GM12878 (cell line): ENCODE measurements around the gene LHFPL4. TPM values are rescaled to one million over a fixed set of nuclear protein-coding genes. Genes with fewer than 3 reads are reported as not detected.

Experiments used
- ATAC-seq: fragments of 200-7000 bp; cut with Tn5 transposase; 3 replicates; pipeline ENCODE4 v1.9.1; 2020; ENCODE audit warnings: mild to moderate bottlenecking, moderate library complexity
- BruUV-seq: library from RNA; stranded (reverse); fragments of 400-500 nt; replicated peaks from 2 replicates; lab custom pipeline; 2021; lab: Mats Ljungman, UMichigan
- CTCF ChIA-PET: fragments of 300-600 bp; sonication (Branson Sonifier 250); formaldehyde crosslinking; extraction: SDS; loops from one replicate; lab custom pipeline; 2021; ENCODE audit warnings: inconsistent platforms; lab: Yijun Ruan, JAX
- POLR2A ChIA-PET: fragments of 350-600 bp; formaldehyde crosslinking; extraction: SDS; loops from one replicate; lab custom pipeline; 2021; ENCODE audit warnings: inconsistent platforms; lab: Charles Lee
- RAD21 ChIA-PET: fragments of 300-600 bp; sonication (Branson Sonifier 250); formaldehyde crosslinking; loops from one replicate; lab custom pipeline; 2023; ENCODE audit warnings: antibody characterized with exemption; ENCODE audit not compliant: unreplicated experiment; lab: Charles Lee
- SMC1A ChIA-PET: fragments of 300-600 bp; sonication (Branson Sonifier 250); formaldehyde crosslinking; loops from one replicate; lab custom pipeline; 2023; ENCODE audit not compliant: unreplicated experiment, uncharacterized antibody; lab: Charles Lee
- DNase-seq: peaks from one replicate; pipeline ENCODE4 v3.0.0-alpha.2; 2011; ENCODE audit warnings: low read depth, low spot score
- FAIRE-seq: peaks from 3 replicates; lab custom pipeline; 2011; peaks lifted over from hg19 to GRCh38; lab: Jason Lieb, UNC
- H2AFZ ChIP-seq: 2 replicates; pipeline ENCODE4 v1.6.0; 2011; ENCODE audit warnings: low read depth, low read length, control low read depth; ENCODE audit not compliant: control insufficient read depth
- H3K27ac ChIP-seq: 2 replicates; pipeline ENCODE4 v1.5.1; 2011; ENCODE audit warnings: control low read depth; ENCODE audit not compliant: control insufficient read depth, insufficient read depth
- H3K27me3 ChIP-seq, 2 experiments: replicated peaks in 1 of 2; 2 replicates each; pipeline versions ENCODE4 v1.6.0 to v1.6.1; 2011; ENCODE audit warnings: low read length in 1 of 2; ENCODE audit not compliant: control insufficient read depth in 2 of 2, insufficient read depth in 2 of 2
- H3K36me3 ChIP-seq, 2 experiments: 2 replicates each; pipeline ENCODE4 v1.5.1; 2011; ENCODE audit warnings: low read length in 1 of 2; ENCODE audit not compliant: control insufficient read depth in 2 of 2, insufficient read depth in 2 of 2
- H3K4me1 ChIP-seq: 2 replicates; pipeline ENCODE4 v1.6.1; 2011; ENCODE audit warnings: mild to moderate bottlenecking, low read length, moderate library complexity, mixed read lengths; ENCODE audit not compliant: control insufficient read depth, insufficient read depth
- H3K4me2 ChIP-seq: 2 replicates; pipeline ENCODE4 v1.6.0; 2011; ENCODE audit warnings: control low read depth; ENCODE audit not compliant: control insufficient read depth, insufficient read depth
- H3K4me3 ChIP-seq: fragments of 200-600 bp; sonication (generic); 2 replicates; pipeline ENCODE4 v1.5.1; 2016
- H3K79me2 ChIP-seq: 2 replicates; pipeline ENCODE4 v1.6.0; 2011; ENCODE audit warnings: low read length; ENCODE audit not compliant: control insufficient read depth, insufficient read depth
- H3K9ac ChIP-seq: 2 replicates; pipeline ENCODE4 v1.8.0; 2011; ENCODE audit warnings: low read length, control low read depth, mixed read lengths; ENCODE audit not compliant: control insufficient read depth, insufficient read depth
- H3K9me3 ChIP-seq: replicated peaks from 3 replicates; pipeline ENCODE4 v1.5.1; 2011; ENCODE audit warnings: mild to moderate bottlenecking, low read length; ENCODE audit not compliant: control insufficient read depth, insufficient read depth
- H4K20me1 ChIP-seq: 2 replicates; pipeline ENCODE4 v1.6.0; 2011; ENCODE audit not compliant: control insufficient read depth, insufficient read depth
- CEBPB ChIP-seq, 2 experiments: fragments of 150-350 bp in 1 of 2; IDR thresholded peaks; 2 replicates each; pipeline ENCODE4 v1.6.1; 2012 to 2014; ENCODE audit warnings: low read depth in 2 of 2, low read length in 2 of 2, borderline replicate concordance in 1 of 2, inconsistent platforms in 1 of 2
- CHD2 ChIP-seq: IDR thresholded peaks from 2 replicates; pipeline ENCODE4 v1.6.1; 2011; ENCODE audit warnings: low read depth, low read length, improper control_type of control experiment, borderline replicate concordance
- CTCF ChIP-seq, 3 experiments: IDR thresholded peaks in 2 of 3; conservative IDR thresholded peaks in 1 of 3; 2 replicates each; pipeline ENCODE4 v1.5.1; 2011; ENCODE audit warnings: low read depth in 3 of 3, low read length in 3 of 3, mild to moderate bottlenecking in 3 of 3, control low read depth in 2 of 3, moderate library complexity in 2 of 3, inconsistent platforms in 1 of 3, mixed read lengths in 1 of 3; ENCODE audit not compliant: control insufficient read depth in 2 of 3, insufficient read depth in 1 of 3; ENCODE audit errors: extremely low read depth in 1 of 3
- EED ChIP-seq: sonication (generic); IDR thresholded peaks from 2 replicates; pipeline ENCODE4 v1.6.1; 2016; ENCODE audit warnings: antibody characterized with exemption, low read depth
- IRF4 ChIP-seq: IDR thresholded peaks from 2 replicates; pipeline ENCODE4 v1.6.1; 2011; ENCODE audit warnings: low read depth, low read length
- MEF2A ChIP-seq: IDR thresholded peaks from 2 replicates; pipeline ENCODE4 v1.6.1; 2011; ENCODE audit warnings: low read depth, mild to moderate bottlenecking, low read length, moderate library complexity; ENCODE audit not compliant: insufficient read depth
- MTA3 ChIP-seq: IDR thresholded peaks from 2 replicates; pipeline ENCODE4 v1.6.1; 2012; ENCODE audit warnings: low read length, inconsistent platforms, borderline replicate concordance
- NFXL1 ChIP-seq: fragments of 450-650 bp; IDR thresholded peaks from 2 replicates; pipeline ENCODE4 v1.6.1; 2017; ENCODE audit warnings: antibody characterized with exemption, mild to moderate bottlenecking, borderline replicate concordance
- PAX8 ChIP-seq: fragments of 450-650 bp; IDR thresholded peaks from 2 replicates; pipeline ENCODE4 v1.6.1; 2017; ENCODE audit warnings: mild to moderate bottlenecking, moderate library complexity
- PBX3 ChIP-seq: IDR thresholded peaks from 2 replicates; pipeline ENCODE4 v1.6.1; 2011; ENCODE audit warnings: mild to moderate bottlenecking, low read depth, low read length, moderate library complexity; ENCODE audit not compliant: insufficient replicate concordance
- RELA ChIP-seq: fragments of 450-650 bp; IDR thresholded peaks from 2 replicates; pipeline ENCODE4 v1.8.0; 2014; ENCODE audit warnings: borderline replicate concordance; ENCODE audit not compliant: partially characterized antibody
- TAF1 ChIP-seq: IDR thresholded peaks from 2 replicates; pipeline ENCODE4 v1.6.1; 2011; ENCODE audit warnings: mild to moderate bottlenecking, low read depth, low read length, borderline replicate concordance
- YY1 ChIP-seq: IDR thresholded peaks from 2 replicates; pipeline ENCODE4 v1.6.1; 2011; ENCODE audit warnings: low read depth, mild to moderate bottlenecking, low read length
- ZNF274 ChIP-seq: IDR thresholded peaks from one replicate; pipeline ENCODE4 v1.8.0; 2011; ENCODE audit not compliant: insufficient read length, insufficient read depth
- WGBS: methylation state at CpG from one replicate; pipeline ENCODE4 v1.1.6; 2016; ENCODE audit warnings: low lambda C conversion rate; ENCODE audit not compliant: insufficient replicate concordance, insufficient coverage; ENCODE audit errors: missing lambda C conversion rate; 5-methylcytosine and 5-hydroxymethylcytosine counted together
- in situ Hi-C: fragments of 300-500 bp; cut with MboI; formaldehyde crosslinking; loops from 9 replicates; pipeline ENCODE4 v1.14.3; 2018; ENCODE audit warnings: mixed read lengths
- intact Hi-C: fragments of 100-400 bp; cut with micrococcal nuclease; formaldehyde crosslinking; loops from one replicate; pipeline ENCODE4 v1.14.2; 2022; ENCODE audit not compliant: unreplicated experiment
- polyA plus RNA-seq, 11 experiments: library from polyadenylated mRNA; depleted of rRNA in 4 of 11; unstranded in 6 of 11; stranded (reverse) in 5 of 11; fragments of >200 nt; fragmentation: Nextera tagmentation in 4 of 11; fragmentation: Illumina TruSeq in 1 of 11; extraction: Ambion mirVana in 4 of 11; extraction: Trizol in 1 of 11; gene quantifications; 1 replicate in 1 of 11; 2 replicates in 10 of 11; pipeline versions ENCODE4 v1.2.1 to v1.2.3, GENCODE V29; 2011 to 2016; ENCODE audit warnings: inconsistent platforms in 2 of 11, missing spikeins in 2 of 11, low read depth in 1 of 11
- total RNA-seq, 4 experiments: library from RNA; depleted of rRNA in 3 of 4; stranded (reverse); fragments of >200 nt in 3 of 4; fragmentation: Illumina TruSeq in 1 of 4; extraction: Trizol in 1 of 4; gene quantifications; 2 replicates each; pipeline versions ENCODE4 v1.2.1 to v1.2.3, GENCODE V29; 2013 to 2021
- TF ChIP-seq, protein P1 (sequence below): fragments of 450-650 bp; conservative IDR thresholded peaks from 2 replicates; pipeline ENCODE4 v1.6.1; 2017; ENCODE audit warnings: mild to moderate bottlenecking, moderate library complexity

Gene LHFPL4
- total and polyA plus RNA-seq, 10 of the 15 experiments (the other 5 are each of a cell fraction or from before 2014, with no cell fraction given), result 0.05 to 0.15 TPM; not detected in 8

DNA sequence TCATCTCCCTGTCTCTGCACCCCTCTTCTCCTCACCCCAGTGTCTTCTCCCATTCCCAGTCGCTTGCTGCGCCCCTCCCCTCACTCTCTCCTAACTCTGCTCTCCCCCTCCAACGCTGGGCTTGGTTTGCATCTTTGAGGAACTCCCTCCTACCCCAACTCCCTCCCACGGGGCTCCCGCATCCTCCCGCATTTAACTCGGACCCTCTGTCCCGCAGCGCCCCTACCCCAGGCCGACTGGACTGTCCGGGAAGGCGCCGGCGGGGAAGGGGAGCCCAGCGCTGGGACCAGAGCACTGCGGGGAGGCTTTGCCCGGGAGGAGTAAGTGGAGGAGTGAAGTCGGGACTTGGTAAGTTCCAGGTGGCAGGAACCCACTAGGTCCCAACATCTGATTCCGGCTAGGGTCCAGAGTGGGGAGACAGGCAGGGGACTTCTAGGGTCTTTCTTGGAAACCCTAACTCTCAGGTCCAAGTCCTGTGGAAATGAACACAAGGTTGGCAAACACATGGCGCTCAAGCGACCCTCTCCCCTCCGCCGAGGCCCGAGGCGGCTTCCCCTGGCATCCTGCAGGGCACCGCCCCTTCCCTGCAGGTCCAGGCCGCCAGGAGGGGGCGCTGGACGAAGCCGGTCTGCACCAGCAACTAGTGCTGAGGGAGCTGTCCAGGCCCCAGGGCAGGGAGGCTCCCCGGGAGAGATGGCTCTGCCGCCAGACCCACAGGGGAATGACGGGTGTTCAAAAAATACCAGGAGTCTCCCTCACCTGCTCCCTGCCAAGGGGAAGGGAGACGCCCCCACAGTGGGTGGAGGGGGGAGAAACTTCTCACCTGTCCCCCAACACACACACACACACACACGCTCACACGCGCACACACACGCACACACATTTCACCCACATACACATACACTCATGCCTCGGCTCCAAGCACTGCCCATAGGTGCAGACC, 53.2 kb downstream of the LHFPL4 start (continued):
- TF ChIP-seq NFXL1 (no peak), YY1 (0 out of 2 replicates have a peak, but pooled peaks have one; percentile 22), ZNF274 (no peak), CTCF (IDR thresholded peaks at IDR 0.05 in 2 of 3, conservative IDR thresholded peaks at IDR 0.05 in 1 of 3; ENCODE audit: control insufficient read depth in 2 of 3, extremely low read depth in 1 of 3, insufficient read depth in 1 of 3, low read depth in 3 of 3, low read length in 3 of 3) (peak; percentile 55 to 76 (median 68))

DNA sequence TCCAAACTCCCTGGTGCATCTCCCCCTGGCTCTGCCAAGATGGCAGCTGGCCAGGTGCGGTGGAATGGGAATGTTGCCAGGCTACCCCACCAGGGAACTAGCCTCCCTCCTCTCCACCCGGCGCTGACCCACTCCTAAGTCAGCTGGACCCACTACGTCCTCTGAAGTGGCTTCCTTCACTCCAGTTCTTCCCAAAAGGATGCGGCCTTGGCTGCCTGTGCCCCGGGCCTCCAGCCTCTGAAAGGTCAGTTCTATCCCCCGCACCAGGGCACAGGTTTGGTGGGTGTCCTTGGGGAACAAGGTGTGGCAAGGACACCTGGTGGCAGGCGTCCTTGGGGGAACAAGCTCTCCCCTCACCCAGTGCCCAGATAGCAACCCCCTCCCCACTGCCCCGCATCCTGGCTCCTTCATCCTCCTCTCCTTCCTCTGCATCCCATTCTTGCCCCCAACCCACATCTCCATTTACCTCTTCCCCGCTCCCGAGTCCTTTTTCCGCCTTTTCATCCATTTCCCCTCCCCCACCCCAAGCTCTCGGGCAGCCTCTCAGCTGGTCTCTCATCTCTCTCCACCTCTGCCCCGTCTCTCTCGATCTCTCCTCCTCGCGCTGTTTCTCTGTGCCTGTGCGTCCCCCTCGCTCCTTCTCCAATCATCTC, 54.0 kb downstream of the LHFPL4 start:
- no TSS peak for BruUV-seq
- ATAC-seq (no peak), FAIRE-seq (no peak), DNase-seq (no peak)
- 46% methylated on average over 15 of the region's 19 CpGs for WGBS
- RAD21 ChIA-PET, result no interaction called here
- H3K27ac ChIP-seq, result no peak overlapping the region
- no peak overlapping the region for H3K4me3 ChIP-seq
- in situ Hi-C loops, result loop anchor here (5.0 kb wide), 1 partner anchor 228 kb away; no protein-coding TSS in a partner anchor
- H3K27me3 ChIP-seq, result peaks cover 1 to 8% of the 10 kb centered on the region in 2 experiments
- SMC1A ChIA-PET, result interaction anchor here (0.5 to 1.3 kb wide), 2 partner anchors 17 to 146 kb away, joined by 3 read pairs; no protein-coding TSS in a partner anchor
- H3K9me3 ChIP-seq, result no peaks in the 10 kb centered on the region
- no peaks in the 10 kb centered on the region for H4K20me1 ChIP-seq
- intact Hi-C loops, result loop anchor here (2.0 to 10.0 kb wide), 3 partner anchors 147 to 525 kb away; no protein-coding TSS in a partner anchor
- no peaks in the 10 kb centered on the region for H3K36me3 ChIP-seq
- no peak overlapping the region for H3K9ac ChIP-seq
- POLR2A ChIA-PET, result no interaction called here
- no peak overlapping the region for H3K4me2 ChIP-seq
- H2AFZ ChIP-seq, result no peak overlapping the region
- CTCF ChIA-PET, result interaction anchor here (0.6 to 1.6 kb wide), 2 partner anchors 17 to 137 kb away, joined by 3 read pairs; partner anchors contain the start of gene THUMPD3
- no peaks in the 10 kb centered on the region for H3K79me2 ChIP-seq
- peaks cover 2% of the 10 kb centered on the region; the same call in 1 of the 2 replicates for H3K4me1 ChIP-seq
- TF ChIP-seq, protein P1, sequence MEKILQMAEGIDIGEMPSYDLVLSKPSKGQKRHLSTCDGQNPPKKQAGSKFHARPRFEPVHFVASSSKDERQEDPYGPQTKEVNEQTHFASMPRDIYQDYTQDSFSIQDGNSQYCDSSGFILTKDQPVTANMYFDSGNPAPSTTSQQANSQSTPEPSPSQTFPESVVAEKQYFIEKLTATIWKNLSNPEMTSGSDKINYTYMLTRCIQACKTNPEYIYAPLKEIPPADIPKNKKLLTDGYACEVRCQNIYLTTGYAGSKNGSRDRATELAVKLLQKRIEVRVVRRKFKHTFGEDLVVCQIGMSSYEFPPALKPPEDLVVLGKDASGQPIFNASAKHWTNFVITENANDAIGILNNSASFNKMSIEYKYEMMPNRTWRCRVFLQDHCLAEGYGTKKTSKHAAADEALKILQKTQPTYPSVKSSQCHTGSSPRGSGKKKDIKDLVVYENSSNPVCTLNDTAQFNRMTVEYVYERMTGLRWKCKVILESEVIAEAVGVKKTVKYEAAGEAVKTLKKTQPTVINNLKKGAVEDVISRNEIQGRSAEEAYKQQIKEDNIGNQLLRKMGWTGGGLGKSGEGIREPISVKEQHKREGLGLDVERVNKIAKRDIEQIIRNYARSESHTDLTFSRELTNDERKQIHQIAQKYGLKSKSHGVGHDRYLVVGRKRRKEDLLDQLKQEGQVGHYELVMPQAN, result no peak
- TF ChIP-seq PBX3 (no peak), PAX8 (no peak), CEBPB (IDR thresholded peaks at IDR 0.05; ENCODE audit: borderline replicate concordance in 1 of 2, low read depth in 2 of 2, low read length in 2 of 2) (no peak), MEF2A (no peak), MTA3 (no peak), IRF4 (no peak), RELA (no peak), CHD2 (no peak), EED (no peak), TAF1 (no peak)
